ENCODE measurements around the gene KIF13A. TPM values are rescaled to one million over a fixed set of nuclear protein-coding genes. Genes with fewer than 3 reads are reported as not detected.

Gene KIF13A
- total RNA-seq, 4 donors from 2014 or later = 36.3 to 47.5 (median 38.1) TPM

DNA sequence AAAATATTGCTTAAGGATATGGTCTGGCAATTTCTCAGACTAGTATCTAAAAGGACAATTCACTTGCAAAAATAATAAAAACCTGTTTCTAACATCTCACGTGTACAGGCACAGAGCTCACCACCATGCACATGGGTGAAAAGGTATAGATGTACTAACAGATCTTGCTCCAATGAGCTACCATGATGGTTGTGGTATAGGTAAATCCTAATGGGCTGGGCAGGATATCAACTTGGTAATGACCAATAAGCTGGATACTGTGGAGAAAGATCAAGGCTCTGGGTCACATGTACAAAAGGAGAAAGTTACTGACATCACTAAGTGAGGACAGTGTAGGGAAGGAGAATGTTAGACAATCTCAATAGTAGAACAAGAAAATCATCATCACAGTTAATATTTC lies 169.7 kb downstream of the KIF13A start:
- intact Hi-C loops (cut with DNase I; ENCODE audit: low total_unique reads) (no loop called here), in situ Hi-C loops (cut with MboI; ENCODE audit: low pct_ligation_motif_present in 1 of 4, low pct_unique_long_range_greater_than_20kb in 1 of 4, low sequenced_read_pairs in 3 of 4) (loop anchor here in 3 of 4 donors (25.0 kb wide), 2 partner anchors 230 to 655 kb away; no protein-coding TSS in a partner anchor)
- no peak for DNase-seq
- Histone ChIP-seq H3K4me1 (no peaks in the 10 kb centered on the region), H3K4me3 (no peak overlapping the region), H3K27ac (no peak overlapping the region), H3K9me3 (no peaks in the 10 kb centered on the region), H3K27me3 (no peaks in the 10 kb centered on the region), H3K36me3 (peaks cover 0 to 20% (median 0%) of the 10 kb centered on the region in 4 donors)
- 45 to 58% methylated on average over 1 of the region's 1 CpG for WGBS, 2 donors (ENCODE audit: low coverage in 1 of 2)
- TF ChIP-seq EP300 (IDR thresholded peaks at IDR 0.05; ENCODE audit: low read depth) (no peak), POLR2AphosphoS5 (IDR thresholded peaks at IDR 0.05) (no peak), POLR2A (IDR thresholded peaks at IDR 0.05) (no peak)
- TF ChIP-seq, protein P1, sequence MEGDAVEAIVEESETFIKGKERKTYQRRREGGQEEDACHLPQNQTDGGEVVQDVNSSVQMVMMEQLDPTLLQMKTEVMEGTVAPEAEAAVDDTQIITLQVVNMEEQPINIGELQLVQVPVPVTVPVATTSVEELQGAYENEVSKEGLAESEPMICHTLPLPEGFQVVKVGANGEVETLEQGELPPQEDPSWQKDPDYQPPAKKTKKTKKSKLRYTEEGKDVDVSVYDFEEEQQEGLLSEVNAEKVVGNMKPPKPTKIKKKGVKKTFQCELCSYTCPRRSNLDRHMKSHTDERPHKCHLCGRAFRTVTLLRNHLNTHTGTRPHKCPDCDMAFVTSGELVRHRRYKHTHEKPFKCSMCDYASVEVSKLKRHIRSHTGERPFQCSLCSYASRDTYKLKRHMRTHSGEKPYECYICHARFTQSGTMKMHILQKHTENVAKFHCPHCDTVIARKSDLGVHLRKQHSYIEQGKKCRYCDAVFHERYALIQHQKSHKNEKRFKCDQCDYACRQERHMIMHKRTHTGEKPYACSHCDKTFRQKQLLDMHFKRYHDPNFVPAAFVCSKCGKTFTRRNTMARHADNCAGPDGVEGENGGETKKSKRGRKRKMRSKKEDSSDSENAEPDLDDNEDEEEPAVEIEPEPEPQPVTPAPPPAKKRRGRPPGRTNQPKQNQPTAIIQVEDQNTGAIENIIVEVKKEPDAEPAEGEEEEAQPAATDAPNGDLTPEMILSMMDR (IDR thresholded peaks at IDR 0.05) = no peak

DNA sequence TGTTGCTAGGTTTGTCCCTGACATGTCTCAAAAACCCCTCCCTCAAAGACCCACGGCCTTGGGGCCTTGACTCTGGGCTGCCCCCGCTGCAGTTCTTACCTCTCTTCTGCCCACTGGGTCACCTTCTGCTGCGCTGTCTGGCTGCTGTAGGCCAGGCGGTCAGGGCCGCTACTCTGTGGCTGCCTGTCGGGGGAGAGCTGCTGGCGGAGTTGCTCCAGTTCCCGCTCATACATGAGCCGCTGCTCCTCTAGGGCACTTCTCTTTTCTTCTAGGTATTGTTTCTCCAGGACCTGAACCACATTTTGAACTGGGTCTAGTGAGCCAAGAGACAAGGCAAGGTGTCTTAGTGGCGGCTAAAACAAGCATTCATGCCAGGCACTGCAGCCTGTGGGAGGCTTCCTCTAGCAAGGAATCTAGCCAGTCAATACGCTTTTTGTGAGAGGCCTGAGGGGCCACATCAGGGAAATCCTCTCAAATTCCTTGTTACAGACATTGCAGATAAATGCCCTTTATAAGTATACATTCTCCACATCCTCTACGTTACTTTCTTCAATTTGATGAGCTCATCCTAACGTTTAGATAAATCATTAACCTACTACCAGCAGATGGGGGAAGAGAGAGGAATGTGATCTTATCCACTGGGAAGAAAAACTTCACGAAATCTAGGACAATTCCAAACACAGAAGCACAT lies 170.4 kb downstream of the KIF13A start:
- Histone ChIP-seq H3K36me3 (peaks cover 0 to 22% (median 3%) of the 10 kb centered on the region in 4 donors), H3K4me1 (no peaks in the 10 kb centered on the region), H3K27me3 (no peaks in the 10 kb centered on the region), H3K4me3 (no peak overlapping the region), H3K27ac (no peak overlapping the region), H3K9me3 (no peaks in the 10 kb centered on the region)
- DNase-seq = no peak
- TF ChIP-seq EP300 (IDR thresholded peaks at IDR 0.05; ENCODE audit: low read depth) (no peak), POLR2AphosphoS5 (IDR thresholded peaks at IDR 0.05) (no peak), POLR2A (IDR thresholded peaks at IDR 0.05) (no peak)
- TF ChIP-seq, protein P1 (IDR thresholded peaks at IDR 0.05) = no peak
- in situ Hi-C loops (cut with MboI; ENCODE audit: low pct_ligation_motif_present in 1 of 4, low pct_unique_long_range_greater_than_20kb in 1 of 4, low sequenced_read_pairs in 3 of 4) = loop anchor here in 3 of 4 donors (25.0 kb wide), 2 partner anchors 230 to 655 kb away; no protein-coding TSS in a partner anchor
- intact Hi-C loops (cut with DNase I; ENCODE audit: low total_unique reads) = no loop called here
- WGBS, 2 donors (ENCODE audit: low coverage in 1 of 2) = 67 to 79% methylated on average over 7 to 14 of the region's 14 CpGs

- DNase-seq = no peak
- no peak overlapping the region for H3K27ac ChIP-seq
- no peaks in the 10 kb centered on the region for H3K9me3 ChIP-seq
- WGBS, 2 donors (ENCODE audit: low coverage in 1 of 2) = 93 to 100% methylated on average over 4 to 6 of the region's 6 CpGs
- in situ Hi-C loops (cut with MboI; ENCODE audit: low pct_ligation_motif_present in 1 of 4, low pct_unique_long_range_greater_than_20kb in 1 of 4, low sequenced_read_pairs in 3 of 4) (loop anchor here (5.0 to 25.0 kb wide), 3 partner anchors 226 to 656 kb away; no protein-coding TSS in a partner anchor), intact Hi-C loops (cut with DNase I; ENCODE audit: low total_unique reads) (no loop called here)
- no peak overlapping the region for H3K4me3 ChIP-seq
- H3K36me3 ChIP-seq = peaks cover 0 to 28% (median 6%) of the 10 kb centered on the region in 4 donors
- TF ChIP-seq, protein P1 (IDR thresholded peaks at IDR 0.05) = no peak
- H3K27me3 ChIP-seq = no peaks in the 10 kb centered on the region
- H3K4me1 ChIP-seq = no peaks in the 10 kb centered on the region
These were observed 173.9 kb downstream of the KIF13A start for GRCh38 chr6:17813542-17813941.

DNA sequence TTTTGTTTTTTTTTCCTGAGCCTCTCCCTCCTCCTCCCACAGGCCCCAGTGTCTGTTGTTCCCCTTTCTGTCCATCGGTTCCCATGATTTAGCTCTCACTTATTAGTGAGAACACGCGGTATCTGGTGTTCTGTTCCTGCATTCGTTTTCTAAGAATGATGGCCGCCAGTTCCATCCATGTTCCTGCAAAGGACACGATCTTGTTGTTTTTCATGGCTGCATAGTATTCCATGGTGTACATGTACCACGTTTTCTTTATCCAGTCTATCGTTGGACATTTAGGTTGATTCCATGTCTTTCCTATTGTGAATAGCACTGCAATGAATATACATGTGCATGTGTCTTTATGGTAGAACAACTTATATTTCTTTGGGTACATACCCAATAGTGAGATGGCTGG lies 175.1 kb downstream of the KIF13A start:
- WGBS, 2 donors (ENCODE audit: low coverage in 1 of 2) = 95 to 96% methylated on average over 7 to 8 of the region's 8 CpGs
- intact Hi-C loops (cut with DNase I; ENCODE audit: low total_unique reads) = no loop called here
- no peak for DNase-seq
- no peak for TF ChIP-seq POLR2A (IDR thresholded peaks at IDR 0.05)
- TF ChIP-seq, protein P1 (IDR thresholded peaks at IDR 0.05) = no peak
- TF ChIP-seq EP300 (IDR thresholded peaks at IDR 0.05; ENCODE audit: low read depth) = no peak
- H3K27ac ChIP-seq = no peak overlapping the region
- H3K4me1 ChIP-seq = no peaks in the 10 kb centered on the region
- peaks cover 0 to 36% (median 10%) of the 10 kb centered on the region in 4 donors for H3K36me3 ChIP-seq
- no peaks in the 10 kb centered on the region for H3K9me3 ChIP-seq
- H3K27me3 ChIP-seq = no peaks in the 10 kb centered on the region
- in situ Hi-C loops (cut with MboI; ENCODE audit: low pct_ligation_motif_present in 1 of 4, low pct_unique_long_range_greater_than_20kb in 1 of 4, low sequenced_read_pairs in 3 of 4) = loop anchor here (5.0 to 25.0 kb wide), 3 partner anchors 225 to 655 kb away; no protein-coding TSS in a partner anchor
- no peak overlapping the region for H3K4me3 ChIP-seq
